GM21529 (cell line): Measurements from ENCODE around the gene C10orf71.

ENCODE experiments used
- ATAC-seq: cut with Tn5 transposase; IDR thresholded peaks from one replicate; pipeline ENCODE4 v1.9.1; 2021; ENCODE audit not compliant: unreplicated experiment

Gene C10orf71

GRCh38 chr10:49313501-49314070 lies 14.6 kb downstream of the C10orf71 start:
- no peak for ATAC-seq

GRCh38 chr10:49314806-49315205 lies 15.8 kb downstream of the C10orf71 start:
- no peak for ATAC-seq

GRCh38 chr10:49318028-49318427 lies 19.1 kb downstream of the C10orf71 start:
- no peak for ATAC-seq

GRCh38 chr10:49318755-49319154 lies 19.8 kb downstream of the C10orf71 start:
- ATAC-seq: no peak

GRCh38 chr10:49319206-49319605 lies 20.2 kb downstream of the C10orf71 start:
- no peak for ATAC-seq

GRCh38 chr10:49320191-49320590 lies 21.2 kb downstream of the C10orf71 start:
- no peak for ATAC-seq

GRCh38 chr10:49321021-49321420 lies 22.1 kb downstream of the C10orf71 start:
- ATAC-seq: no peak

GRCh38 chr10:49322371-49323170 lies 23.6 kb downstream of the C10orf71 start:
- no peak for ATAC-seq

- no peak for ATAC-seq
Observed at GRCh38 chr10:49323171-49323895, 24.4 kb downstream of the C10orf71 start.

GRCh38 chr10:49323896-49324270 lies 24.9 kb downstream of the C10orf71 start:
- ATAC-seq: no peak

- ATAC-seq: no peak
Observed at GRCh38 chr10:49324711-49325110, 25.7 kb downstream of the C10orf71 start.

- ATAC-seq: no peak
Observed at GRCh38 chr10:49325131-49325915, 26.4 kb downstream of the C10orf71 start.

- ATAC-seq: no peak
Observed at GRCh38 chr10:49325916-49326783, 27.2 kb downstream of the C10orf71 start.

GRCh38 chr10:49327036-49327813 lies 28.3 kb downstream of the C10orf71 start:
- no peak for ATAC-seq

- no peak for ATAC-seq
Observed at GRCh38 chr10:49328401-49329145, 29.6 kb downstream of the C10orf71 start.

- no peak for ATAC-seq
Observed at GRCh38 chr10:49329146-49329505, 30.2 kb downstream of the C10orf71 start.

GRCh38 chr10:49330127-49330665 lies 31.2 kb downstream of the C10orf71 start:
- no peak for ATAC-seq

- ATAC-seq: no peak
Observed at GRCh38 chr10:49331431-49331830, 32.5 kb downstream of the C10orf71 start.

- no peak for ATAC-seq
Observed at GRCh38 chr10:49332333-49332732, 33.4 kb downstream of the C10orf71 start.
